AG04450 (cell line): Measurements from ENCODE around the gene VGLL4. TPM values are rescaled to one million over a fixed set of nuclear protein-coding genes. Genes with fewer than 3 reads are reported as not detected.

ENCODE experiments used
- CTCF ChIA-PET: fragments of 300-600, 350-600 bp; formaldehyde crosslinking; extraction: SDS; loops from one replicate; lab custom pipeline; 2022; ENCODE audit warnings: antibody characterized with exemption, inconsistent platforms; lab: Charles Lee
- POLR2A ChIA-PET: fragments of 350-600 bp; formaldehyde crosslinking; extraction: SDS; loops from one replicate; lab custom pipeline; 2021; ENCODE audit warnings: antibody characterized with exemption, inconsistent platforms; lab: Yijun Ruan, JAX
- DNase-seq: peaks from one replicate; pipeline ENCODE4 v3.0.0-alpha.2; 2011; ENCODE audit warnings: low read depth, low spot score
- H3K27ac ChIP-seq: one replicate; pipeline ENCODE4 v1.5.1; 2012; ENCODE audit warnings: low read depth, low read length, control low read depth
- H3K27me3 ChIP-seq: one replicate; pipeline ENCODE4 v1.6.0; 2012; ENCODE audit warnings: low read length; ENCODE audit not compliant: control insufficient read depth, insufficient read depth
- H3K4me3 ChIP-seq: 2 replicates; pipeline ENCODE4 v1.5.1; 2011; ENCODE audit warnings: mild to moderate bottlenecking, low read depth, low read length, control low read depth
- H3K9me3 ChIP-seq: 2 replicates; pipeline ENCODE4 v1.5.1; 2012; ENCODE audit warnings: low read length; ENCODE audit not compliant: control insufficient read depth, insufficient read depth
- polyA plus RNA-seq: library from polyadenylated mRNA; depleted of rRNA; stranded (reverse); fragments of >200 nt; gene quantifications from 2 replicates; pipeline ENCODE4 v1.2.3, GENCODE V29; 2011
- TF ChIP-seq, protein P1 (sequence below): IDR thresholded peaks from 2 replicates; pipeline ENCODE4 v1.5.1; 2011; ENCODE audit warnings: low read depth, low read length, control low read depth, inconsistent platforms

Gene VGLL4
- polyA plus RNA-seq, 1 experiment, result 30.5 TPM

GRCh38 chr3:11624161-11624560 lies 19.6 kb downstream of the VGLL4 start:
- CTCF ChIA-PET, result interaction anchor here (0.6 to 1.1 kb wide), 2 partner anchors 212 to 245 kb away, joined by 3 to 4 read pairs; no protein-coding TSS in a partner anchor
- POLR2A ChIA-PET, result no interaction called here
- Histone ChIP-seq H3K9me3 (no peaks in the 10 kb centered on the region), H3K27me3 (no peaks in the 10 kb centered on the region), H3K27ac (no peak overlapping the region), H3K4me3 (no peak overlapping the region)
- TF ChIP-seq, protein P1, sequence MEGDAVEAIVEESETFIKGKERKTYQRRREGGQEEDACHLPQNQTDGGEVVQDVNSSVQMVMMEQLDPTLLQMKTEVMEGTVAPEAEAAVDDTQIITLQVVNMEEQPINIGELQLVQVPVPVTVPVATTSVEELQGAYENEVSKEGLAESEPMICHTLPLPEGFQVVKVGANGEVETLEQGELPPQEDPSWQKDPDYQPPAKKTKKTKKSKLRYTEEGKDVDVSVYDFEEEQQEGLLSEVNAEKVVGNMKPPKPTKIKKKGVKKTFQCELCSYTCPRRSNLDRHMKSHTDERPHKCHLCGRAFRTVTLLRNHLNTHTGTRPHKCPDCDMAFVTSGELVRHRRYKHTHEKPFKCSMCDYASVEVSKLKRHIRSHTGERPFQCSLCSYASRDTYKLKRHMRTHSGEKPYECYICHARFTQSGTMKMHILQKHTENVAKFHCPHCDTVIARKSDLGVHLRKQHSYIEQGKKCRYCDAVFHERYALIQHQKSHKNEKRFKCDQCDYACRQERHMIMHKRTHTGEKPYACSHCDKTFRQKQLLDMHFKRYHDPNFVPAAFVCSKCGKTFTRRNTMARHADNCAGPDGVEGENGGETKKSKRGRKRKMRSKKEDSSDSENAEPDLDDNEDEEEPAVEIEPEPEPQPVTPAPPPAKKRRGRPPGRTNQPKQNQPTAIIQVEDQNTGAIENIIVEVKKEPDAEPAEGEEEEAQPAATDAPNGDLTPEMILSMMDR, result no peak
- no peak for DNase-seq

DNA sequence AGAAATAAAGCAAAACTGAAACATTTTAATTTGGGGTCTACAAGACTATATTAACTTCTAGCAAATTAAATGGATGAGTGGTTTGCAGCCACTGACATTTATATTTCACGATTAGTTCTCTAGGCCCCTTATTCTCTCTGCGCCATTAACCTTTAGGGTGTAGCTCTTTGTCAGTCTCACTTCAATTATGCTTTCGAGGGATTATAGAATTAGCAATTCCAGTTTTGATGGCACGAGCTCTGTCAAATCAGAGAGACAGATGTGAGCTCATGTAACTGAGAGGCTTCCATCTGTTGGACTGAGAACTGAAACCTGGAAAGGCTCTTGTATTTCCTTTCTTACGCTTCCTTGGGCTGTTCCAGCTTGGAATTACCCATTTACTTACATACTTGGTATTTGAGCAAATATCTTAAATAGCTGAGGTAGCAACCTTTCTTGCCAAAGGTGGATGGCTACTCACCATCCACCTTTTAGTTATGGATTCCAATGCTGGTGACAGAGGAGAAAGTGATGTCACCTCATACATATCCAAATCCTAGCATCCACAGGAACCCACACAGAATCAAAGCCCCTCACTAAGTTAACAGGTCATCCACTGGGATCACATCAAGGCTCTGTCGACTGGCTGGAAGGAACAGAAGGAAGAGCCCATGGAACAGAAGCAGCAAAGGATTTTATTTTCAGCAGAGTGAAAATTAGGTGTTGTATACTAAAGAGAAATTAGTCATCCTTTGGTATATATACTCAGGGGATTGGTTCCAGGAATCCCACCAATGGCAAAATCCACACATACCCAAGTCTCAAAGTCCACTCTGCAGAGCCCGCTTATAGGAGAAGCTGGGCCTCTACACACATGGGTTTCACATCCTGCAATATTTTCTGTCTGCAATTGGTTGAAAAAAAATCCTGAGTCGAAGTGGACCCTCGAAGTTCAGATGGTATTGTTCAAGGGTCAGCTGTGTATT lies 20.8 kb downstream of the VGLL4 start:
- no peak overlapping the region for H3K4me3 ChIP-seq
- H3K27me3 ChIP-seq, result no peaks in the 10 kb centered on the region
- DNase-seq, result no peak
- POLR2A ChIA-PET, result interaction anchor here (0.6 to 0.7 kb wide), 3 partner anchors 16 to 22 kb away, joined by 3 to 5 read pairs (median 4); no protein-coding TSS in a partner anchor
- TF ChIP-seq, protein P1, result no peak
- H3K27ac ChIP-seq, result no peak overlapping the region
- CTCF ChIA-PET, result interaction anchor here (1.1 kb wide), 1 partner anchor 244 kb away, joined by 3 read pairs; no protein-coding TSS in a partner anchor
- no peaks in the 10 kb centered on the region for H3K9me3 ChIP-seq

- TF ChIP-seq, protein P1, result no peak
- no peaks in the 10 kb centered on the region for H3K27me3 ChIP-seq
- H3K4me3 ChIP-seq, result no peak overlapping the region
- H3K27ac ChIP-seq, result no peak overlapping the region
- no peak for DNase-seq
- CTCF ChIA-PET, result no interaction called here
- no peaks in the 10 kb centered on the region for H3K9me3 ChIP-seq
- POLR2A ChIA-PET, result interaction anchor here (1.3 kb wide), 1 partner anchor 21 kb away, joined by 3 read pairs; no protein-coding TSS in a partner anchor
Measured at GRCh38 chr3:11621077-11621476, 22.6 kb downstream of the VGLL4 start.

- CTCF ChIA-PET, result interaction anchor here (1.6 kb wide), 1 partner anchor 240 kb away, joined by 4 read pairs; no protein-coding TSS in a partner anchor
- DNase-seq, result no peak
- Histone ChIP-seq H3K27ac (no peak overlapping the region), H3K4me3 (no peak overlapping the region), H3K27me3 (no peaks in the 10 kb centered on the region), H3K9me3 (no peaks in the 10 kb centered on the region)
- POLR2A ChIA-PET, result interaction anchor here (1.3 kb wide), 1 partner anchor 20 kb away, joined by 3 read pairs; no protein-coding TSS in a partner anchor
- TF ChIP-seq, protein P1, result no peak
Measured at GRCh38 chr3:11619946-11620652, 23.6 kb downstream of the VGLL4 start.
